Measurements from ENCODE around the gene SNAPC4.

DNA sequence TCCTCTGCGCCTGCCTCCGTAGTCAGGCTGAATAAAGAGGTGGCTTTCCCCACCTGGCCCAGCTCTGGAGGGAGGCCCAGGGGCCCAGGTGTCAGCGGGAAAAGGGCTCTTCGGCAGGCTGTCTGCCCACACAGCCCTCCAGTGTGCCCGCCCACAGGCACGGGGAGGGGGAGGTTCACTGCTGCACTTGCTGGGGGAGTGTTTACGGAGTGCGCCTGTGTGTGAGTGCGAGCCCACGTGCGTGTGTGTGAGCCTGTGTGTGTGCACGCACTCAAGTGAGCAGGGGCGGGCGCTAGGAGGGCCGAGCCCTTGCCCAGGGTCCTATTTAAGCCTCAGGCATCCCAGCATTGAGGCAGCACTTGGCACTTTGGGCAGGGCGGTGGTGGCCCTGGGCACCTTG is 47.3 kb downstream of the SNAPC4 start:
- TF ChIP-seq SIN3A (IDR thresholded peaks at IDR 0.05; ENCODE audit: borderline replicate concordance, insufficient read depth, low read depth, low read length) (no peak), POLR2AphosphoS5 (IDR thresholded peaks at IDR 0.05; ENCODE audit: low read depth, low read length) (no peak), TCF7L2 (IDR thresholded peaks at IDR 0.05; ENCODE audit: low read depth, low read length) (no peak)
- TF ChIP-seq, protein P1, sequence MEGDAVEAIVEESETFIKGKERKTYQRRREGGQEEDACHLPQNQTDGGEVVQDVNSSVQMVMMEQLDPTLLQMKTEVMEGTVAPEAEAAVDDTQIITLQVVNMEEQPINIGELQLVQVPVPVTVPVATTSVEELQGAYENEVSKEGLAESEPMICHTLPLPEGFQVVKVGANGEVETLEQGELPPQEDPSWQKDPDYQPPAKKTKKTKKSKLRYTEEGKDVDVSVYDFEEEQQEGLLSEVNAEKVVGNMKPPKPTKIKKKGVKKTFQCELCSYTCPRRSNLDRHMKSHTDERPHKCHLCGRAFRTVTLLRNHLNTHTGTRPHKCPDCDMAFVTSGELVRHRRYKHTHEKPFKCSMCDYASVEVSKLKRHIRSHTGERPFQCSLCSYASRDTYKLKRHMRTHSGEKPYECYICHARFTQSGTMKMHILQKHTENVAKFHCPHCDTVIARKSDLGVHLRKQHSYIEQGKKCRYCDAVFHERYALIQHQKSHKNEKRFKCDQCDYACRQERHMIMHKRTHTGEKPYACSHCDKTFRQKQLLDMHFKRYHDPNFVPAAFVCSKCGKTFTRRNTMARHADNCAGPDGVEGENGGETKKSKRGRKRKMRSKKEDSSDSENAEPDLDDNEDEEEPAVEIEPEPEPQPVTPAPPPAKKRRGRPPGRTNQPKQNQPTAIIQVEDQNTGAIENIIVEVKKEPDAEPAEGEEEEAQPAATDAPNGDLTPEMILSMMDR (IDR thresholded peaks at IDR 0.05): no peak
